GM12878 (cell line): ENCODE measurements around the gene SPATA12. TPM values are rescaled to one million over a fixed set of nuclear protein-coding genes. Genes with fewer than 3 reads are reported as not detected.
A peak's percentile ranks its signal among the peaks of the same experiment; 100 is the strongest.

Experiments used
- ATAC-seq: fragments of 200-7000 bp; cut with Tn5 transposase; 3 replicates; pipeline ENCODE4 v1.9.1; 2020; ENCODE audit warnings: mild to moderate bottlenecking, moderate library complexity
- BruUV-seq: library from RNA; stranded (reverse); fragments of 400-500 nt; replicated peaks from 2 replicates; lab custom pipeline; 2021; lab: Mats Ljungman, UMichigan
- CTCF ChIA-PET: fragments of 300-600 bp; sonication (Branson Sonifier 250); formaldehyde crosslinking; extraction: SDS; loops from one replicate; lab custom pipeline; 2021; ENCODE audit warnings: inconsistent platforms; lab: Yijun Ruan, JAX
- POLR2A ChIA-PET: fragments of 350-600 bp; formaldehyde crosslinking; extraction: SDS; loops from one replicate; lab custom pipeline; 2021; ENCODE audit warnings: inconsistent platforms; lab: Charles Lee
- RAD21 ChIA-PET: fragments of 300-600 bp; sonication (Branson Sonifier 250); formaldehyde crosslinking; loops from one replicate; lab custom pipeline; 2023; ENCODE audit warnings: antibody characterized with exemption; ENCODE audit not compliant: unreplicated experiment; lab: Charles Lee
- SMC1A ChIA-PET: fragments of 300-600 bp; sonication (Branson Sonifier 250); formaldehyde crosslinking; loops from one replicate; lab custom pipeline; 2023; ENCODE audit not compliant: unreplicated experiment, uncharacterized antibody; lab: Charles Lee
- DNase-seq: peaks from one replicate; pipeline ENCODE4 v3.0.0-alpha.2; 2011; ENCODE audit warnings: low read depth, low spot score
- FAIRE-seq: peaks from 3 replicates; lab custom pipeline; 2011; peaks lifted over from hg19 to GRCh38; lab: Jason Lieb, UNC
- H2AFZ ChIP-seq: 2 replicates; pipeline ENCODE4 v1.6.0; 2011; ENCODE audit warnings: low read depth, low read length, control low read depth; ENCODE audit not compliant: control insufficient read depth
- H3K27ac ChIP-seq: 2 replicates; pipeline ENCODE4 v1.5.1; 2011; ENCODE audit warnings: control low read depth; ENCODE audit not compliant: control insufficient read depth, insufficient read depth
- H3K27me3 ChIP-seq, 2 experiments: replicated peaks in 1 of 2; 2 replicates each; pipeline versions ENCODE4 v1.6.0 to v1.6.1; 2011; ENCODE audit warnings: low read length in 1 of 2; ENCODE audit not compliant: control insufficient read depth in 2 of 2, insufficient read depth in 2 of 2
- H3K36me3 ChIP-seq, 2 experiments: 2 replicates each; pipeline ENCODE4 v1.5.1; 2011; ENCODE audit warnings: low read length in 1 of 2; ENCODE audit not compliant: control insufficient read depth in 2 of 2, insufficient read depth in 2 of 2
- H3K4me1 ChIP-seq: 2 replicates; pipeline ENCODE4 v1.6.1; 2011; ENCODE audit warnings: mild to moderate bottlenecking, low read length, moderate library complexity, mixed read lengths; ENCODE audit not compliant: control insufficient read depth, insufficient read depth
- H3K4me2 ChIP-seq: 2 replicates; pipeline ENCODE4 v1.6.0; 2011; ENCODE audit warnings: control low read depth; ENCODE audit not compliant: control insufficient read depth, insufficient read depth
- H3K4me3 ChIP-seq: fragments of 200-600 bp; sonication (generic); 2 replicates; pipeline ENCODE4 v1.5.1; 2016
- H3K79me2 ChIP-seq: 2 replicates; pipeline ENCODE4 v1.6.0; 2011; ENCODE audit warnings: low read length; ENCODE audit not compliant: control insufficient read depth, insufficient read depth
- H3K9ac ChIP-seq: 2 replicates; pipeline ENCODE4 v1.8.0; 2011; ENCODE audit warnings: low read length, control low read depth, mixed read lengths; ENCODE audit not compliant: control insufficient read depth, insufficient read depth
- H3K9me3 ChIP-seq: replicated peaks from 3 replicates; pipeline ENCODE4 v1.5.1; 2011; ENCODE audit warnings: mild to moderate bottlenecking, low read length; ENCODE audit not compliant: control insufficient read depth, insufficient read depth
- H4K20me1 ChIP-seq: 2 replicates; pipeline ENCODE4 v1.6.0; 2011; ENCODE audit not compliant: control insufficient read depth, insufficient read depth
- BCL11A ChIP-seq: IDR thresholded peaks from 2 replicates; pipeline ENCODE4 v1.6.1; 2011; ENCODE audit warnings: low read depth, low read length
- DPF2 ChIP-seq: fragments of 450-650 bp; IDR thresholded peaks from 2 replicates; pipeline ENCODE4 v1.6.1; 2017; ENCODE audit warnings: mild to moderate bottlenecking
- EED ChIP-seq: sonication (generic); IDR thresholded peaks from 2 replicates; pipeline ENCODE4 v1.6.1; 2016; ENCODE audit warnings: antibody characterized with exemption, low read depth
- EP300 ChIP-seq, 2 experiments: fragments of 150-350 bp in 1 of 2; IDR thresholded peaks; 2 replicates each; pipeline ENCODE4 v1.6.1; 2011 to 2012; ENCODE audit warnings: low read depth in 2 of 2, low read length in 2 of 2, borderline replicate concordance in 1 of 2, improper control_type of control experiment in 1 of 2, inconsistent platforms in 1 of 2; ENCODE audit not compliant: control insufficient read depth in 1 of 2
- IKZF1 ChIP-seq: fragments of 450-650 bp; conservative IDR thresholded peaks from 2 replicates; pipeline ENCODE4 v1.6.1; 2017; ENCODE audit warnings: antibody characterized with exemption, mild to moderate bottlenecking
- IKZF2 ChIP-seq, 2 experiments: fragments of 450-650 bp; IDR thresholded peaks; 2 replicates each; pipeline ENCODE4 v1.6.1; 2017; ENCODE audit warnings: mild to moderate bottlenecking in 2 of 2, moderate library complexity in 2 of 2
- JUNB ChIP-seq: IDR thresholded peaks from 2 replicates; pipeline ENCODE4 v1.6.1; 2016; ENCODE audit warnings: antibody characterized with exemption, mild to moderate bottlenecking
- RELA ChIP-seq: fragments of 450-650 bp; IDR thresholded peaks from 2 replicates; pipeline ENCODE4 v1.8.0; 2014; ENCODE audit warnings: borderline replicate concordance; ENCODE audit not compliant: partially characterized antibody
- SMC3 ChIP-seq: IDR thresholded peaks from 2 replicates; pipeline ENCODE4 v1.6.1; 2011; ENCODE audit warnings: low read length, improper control_type of control experiment, borderline replicate concordance
- SPI1 ChIP-seq: IDR thresholded peaks from 2 replicates; pipeline ENCODE4 v1.6.1; 2011; ENCODE audit warnings: low read depth, mild to moderate bottlenecking, low read length, moderate library complexity, borderline replicate concordance; ENCODE audit not compliant: insufficient read depth
- WGBS: methylation state at CpG from one replicate; pipeline ENCODE4 v1.1.6; 2016; ENCODE audit warnings: low lambda C conversion rate; ENCODE audit not compliant: insufficient replicate concordance, insufficient coverage; ENCODE audit errors: missing lambda C conversion rate; 5-methylcytosine and 5-hydroxymethylcytosine counted together
- in situ Hi-C: fragments of 300-500 bp; cut with MboI; formaldehyde crosslinking; loops from 9 replicates; pipeline ENCODE4 v1.14.3; 2018; ENCODE audit warnings: mixed read lengths
- intact Hi-C: fragments of 100-400 bp; cut with micrococcal nuclease; formaldehyde crosslinking; loops from one replicate; pipeline ENCODE4 v1.14.2; 2022; ENCODE audit not compliant: unreplicated experiment
- polyA plus RNA-seq, 11 experiments: library from polyadenylated mRNA; depleted of rRNA in 4 of 11; unstranded in 6 of 11; stranded (reverse) in 5 of 11; fragments of >200 nt; fragmentation: Nextera tagmentation in 4 of 11; fragmentation: Illumina TruSeq in 1 of 11; extraction: Ambion mirVana in 4 of 11; extraction: Trizol in 1 of 11; gene quantifications; 1 replicate in 1 of 11; 2 replicates in 10 of 11; pipeline versions ENCODE4 v1.2.1 to v1.2.3, GENCODE V29; 2011 to 2016; ENCODE audit warnings: inconsistent platforms in 2 of 11, missing spikeins in 2 of 11, low read depth in 1 of 11
- total RNA-seq, 4 experiments: library from RNA; depleted of rRNA in 3 of 4; stranded (reverse); fragments of >200 nt in 3 of 4; fragmentation: Illumina TruSeq in 1 of 4; extraction: Trizol in 1 of 4; gene quantifications; 2 replicates each; pipeline versions ENCODE4 v1.2.1 to v1.2.3, GENCODE V29; 2013 to 2021
- TF ChIP-seq, protein P1 (sequence below): IDR thresholded peaks from 2 replicates; pipeline ENCODE4 v1.6.1; 2011; ENCODE audit warnings: borderline replicate concordance, low read depth, mild to moderate bottlenecking, moderate library complexity, low read length; ENCODE audit not compliant: insufficient read depth, poor library complexity, severe bottlenecking
- TF ChIP-seq, protein P2 (sequence below): fragments of 450-650 bp; IDR thresholded peaks from 2 replicates; pipeline ENCODE4 v1.6.1; 2016; ENCODE audit warnings: mild to moderate bottlenecking
- TF ChIP-seq, protein P3 (sequence below): fragments of 450-650 bp; formaldehyde crosslinking; IDR thresholded peaks from 2 replicates; pipeline ENCODE4 v1.4.0; 2022; ENCODE audit warnings: mild to moderate bottlenecking, moderate library complexity
- TF ChIP-seq, protein P4 (sequence below): fragments of 450-650 bp; IDR thresholded peaks from 2 replicates; pipeline ENCODE4 v1.6.1; 2017; ENCODE audit warnings: low read depth, mild to moderate bottlenecking, moderate library complexity

The SPATA12 gene
- total and polyA plus RNA-seq, 10 of the 15 experiments (the other 5 are each of a cell fraction or from before 2014, with no cell fraction given) = 0.03 to 0.69 (median 0.37) TPM

DNA sequence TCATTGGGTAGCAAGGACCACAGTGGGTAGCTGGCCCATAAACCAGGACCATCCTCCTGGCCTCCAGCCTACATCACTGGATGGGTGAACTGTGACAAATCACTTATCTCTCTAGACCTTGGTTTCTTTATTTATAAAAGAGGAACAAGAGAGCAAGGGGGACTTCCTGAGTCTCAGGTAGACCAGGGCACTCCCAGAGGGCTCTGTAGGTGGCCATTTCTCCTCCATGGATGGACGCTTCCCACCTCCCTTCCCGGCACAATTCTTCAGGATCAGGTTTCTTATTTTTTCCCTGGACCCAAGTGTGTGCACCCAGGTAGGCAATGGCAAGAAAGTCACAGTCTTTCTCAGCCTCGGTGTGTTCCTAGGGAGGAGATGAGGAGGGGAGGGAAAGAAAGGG lies 41.4 kb upstream of the SPATA12 start:
- no peak overlapping the region for H3K27ac ChIP-seq
- WGBS = 5% methylated on average over 3 of the region's 3 CpGs
- no peaks in the 10 kb centered on the region for H3K27me3 ChIP-seq
- ChIA-PET SMC1A (interaction anchor here (0.7 to 2.3 kb wide), 7 partner anchors 20 to 77 kb away, joined by 3 to 8 read pairs (median 3); no protein-coding TSS in a partner anchor), RAD21 (no interaction called here), POLR2A (interaction anchor here (1.0 kb wide), 1 partner anchor 29 kb away, joined by 3 read pairs; no protein-coding TSS in a partner anchor), CTCF (interaction anchor here (0.6 to 3.0 kb wide), 6 partner anchors 22 to 80 kb away, joined by 3 to 11 read pairs (median 4); no protein-coding TSS in a partner anchor)
- H3K79me2 ChIP-seq = no peaks in the 10 kb centered on the region
- H2AFZ ChIP-seq = no peak overlapping the region
- in situ Hi-C loops = no loop called here
- no peak overlapping the region; the same call in 1 of the 2 replicates for H3K4me2 ChIP-seq
- H3K36me3 ChIP-seq = no peaks in the 10 kb centered on the region
- intact Hi-C loops = no loop called here
- DNase-seq = no peak
- peak; percentile 7 for FAIRE-seq
- peaks cover 26% of the 10 kb centered on the region for H3K4me1 ChIP-seq
- H3K9me3 ChIP-seq = no peaks in the 10 kb centered on the region
- peak; percentile 97 for ATAC-seq
- BruUV-seq = no TSS peak
- no peak overlapping the region for H3K9ac ChIP-seq
- H4K20me1 ChIP-seq = no peaks in the 10 kb centered on the region
- no peak overlapping the region for H3K4me3 ChIP-seq
- TF ChIP-seq RELA (peak; percentile 32), SPI1 (peak; percentile 80), EP300 (IDR thresholded peaks at IDR 0.05; ENCODE audit: borderline replicate concordance in 1 of 2, control insufficient read depth in 1 of 2, low read depth in 2 of 2, low read length in 2 of 2) (0 out of 4 replicates have a peak, but pooled peaks of 1 of the 2 experiments have one; percentile 20), IKZF2 (IDR thresholded peaks at IDR 0.05) (peak; percentile 63 to 72), JUNB (0 out of 2 replicates have a peak, but pooled peaks have one; percentile 6), DPF2 (peak; percentile 39; the same call in 1 of the 2 replicates), IKZF1 (peak; percentile 70), SMC3 (no peak), BCL11A (0 out of 2 replicates have a peak, but pooled peaks have one; percentile 8), EED (peak; percentile 90)
- TF ChIP-seq, protein P1, sequence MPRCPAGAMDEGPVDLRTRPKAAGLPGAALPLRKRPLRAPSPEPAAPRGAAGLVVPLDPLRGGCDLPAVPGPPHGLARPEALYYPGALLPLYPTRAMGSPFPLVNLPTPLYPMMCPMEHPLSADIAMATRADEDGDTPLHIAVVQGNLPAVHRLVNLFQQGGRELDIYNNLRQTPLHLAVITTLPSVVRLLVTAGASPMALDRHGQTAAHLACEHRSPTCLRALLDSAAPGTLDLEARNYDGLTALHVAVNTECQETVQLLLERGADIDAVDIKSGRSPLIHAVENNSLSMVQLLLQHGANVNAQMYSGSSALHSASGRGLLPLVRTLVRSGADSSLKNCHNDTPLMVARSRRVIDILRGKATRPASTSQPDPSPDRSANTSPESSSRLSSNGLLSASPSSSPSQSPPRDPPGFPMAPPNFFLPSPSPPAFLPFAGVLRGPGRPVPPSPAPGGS = no peak
- TF ChIP-seq, protein P2, sequence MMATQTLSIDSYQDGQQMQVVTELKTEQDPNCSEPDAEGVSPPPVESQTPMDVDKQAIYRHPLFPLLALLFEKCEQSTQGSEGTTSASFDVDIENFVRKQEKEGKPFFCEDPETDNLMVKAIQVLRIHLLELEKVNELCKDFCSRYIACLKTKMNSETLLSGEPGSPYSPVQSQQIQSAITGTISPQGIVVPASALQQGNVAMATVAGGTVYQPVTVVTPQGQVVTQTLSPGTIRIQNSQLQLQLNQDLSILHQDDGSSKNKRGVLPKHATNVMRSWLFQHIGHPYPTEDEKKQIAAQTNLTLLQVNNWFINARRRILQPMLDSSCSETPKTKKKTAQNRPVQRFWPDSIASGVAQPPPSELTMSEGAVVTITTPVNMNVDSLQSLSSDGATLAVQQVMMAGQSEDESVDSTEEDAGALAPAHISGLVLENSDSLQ = no peak
- TF ChIP-seq, protein P3, sequence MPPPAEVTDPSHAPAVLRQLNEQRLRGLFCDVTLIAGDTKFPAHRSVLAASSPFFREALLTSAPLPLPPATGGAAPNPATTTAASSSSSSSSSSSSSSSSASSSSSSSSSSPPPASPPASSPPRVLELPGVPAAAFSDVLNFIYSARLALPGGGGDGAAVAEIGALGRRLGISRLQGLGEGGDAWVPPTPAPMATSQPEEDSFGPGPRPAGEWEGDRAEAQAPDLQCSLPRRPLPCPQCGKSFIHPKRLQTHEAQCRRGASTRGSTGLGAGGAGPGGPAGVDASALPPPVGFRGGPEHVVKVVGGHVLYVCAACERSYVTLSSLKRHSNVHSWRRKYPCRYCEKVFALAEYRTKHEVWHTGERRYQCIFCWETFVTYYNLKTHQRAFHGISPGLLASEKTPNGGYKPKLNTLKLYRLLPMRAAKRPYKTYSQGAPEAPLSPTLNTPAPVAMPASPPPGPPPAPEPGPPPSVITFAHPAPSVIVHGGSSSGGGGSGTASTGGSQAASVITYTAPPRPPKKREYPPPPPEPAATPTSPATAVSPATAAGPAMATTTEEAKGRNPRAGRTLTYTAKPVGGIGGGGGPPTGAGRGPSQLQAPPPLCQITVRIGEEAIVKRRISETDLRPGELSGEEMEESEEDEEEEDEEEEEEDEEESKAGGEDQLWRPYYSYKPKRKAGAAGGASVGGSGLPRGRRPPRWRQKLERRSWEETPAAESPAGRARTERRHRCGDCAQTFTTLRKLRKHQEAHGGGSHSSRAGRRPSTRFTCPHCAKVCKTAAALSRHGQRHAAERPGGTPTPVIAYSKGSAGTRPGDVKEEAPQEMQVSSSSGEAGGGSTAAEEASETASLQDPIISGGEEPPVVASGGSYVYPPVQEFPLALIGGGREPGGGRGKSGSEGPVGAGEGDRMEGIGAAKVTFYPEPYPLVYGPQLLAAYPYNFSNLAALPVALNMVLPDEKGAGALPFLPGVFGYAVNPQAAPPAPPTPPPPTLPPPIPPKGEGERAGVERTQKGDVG (CRISPR knock-in tag) = no peak
- TF ChIP-seq, protein P4, sequence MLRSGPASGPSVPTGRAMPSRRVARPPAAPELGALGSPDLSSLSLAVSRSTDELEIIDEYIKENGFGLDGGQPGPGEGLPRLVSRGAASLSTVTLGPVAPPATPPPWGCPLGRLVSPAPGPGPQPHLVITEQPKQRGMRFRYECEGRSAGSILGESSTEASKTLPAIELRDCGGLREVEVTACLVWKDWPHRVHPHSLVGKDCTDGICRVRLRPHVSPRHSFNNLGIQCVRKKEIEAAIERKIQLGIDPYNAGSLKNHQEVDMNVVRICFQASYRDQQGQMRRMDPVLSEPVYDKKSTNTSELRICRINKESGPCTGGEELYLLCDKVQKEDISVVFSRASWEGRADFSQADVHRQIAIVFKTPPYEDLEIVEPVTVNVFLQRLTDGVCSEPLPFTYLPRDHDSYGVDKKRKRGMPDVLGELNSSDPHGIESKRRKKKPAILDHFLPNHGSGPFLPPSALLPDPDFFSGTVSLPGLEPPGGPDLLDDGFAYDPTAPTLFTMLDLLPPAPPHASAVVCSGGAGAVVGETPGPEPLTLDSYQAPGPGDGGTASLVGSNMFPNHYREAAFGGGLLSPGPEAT = peak; percentile 78
